ENCODE data around the gene HSP90B1. TPM values are rescaled to one million over a fixed set of nuclear protein-coding genes. Genes with fewer than 3 reads are reported as not detected.

HSP90B1 gene
- total and polyA plus RNA-seq, 10 of the 15 experiments (the other 5 are each of a cell fraction or from before 2014, with no cell fraction given): 254 to 968 (median 560) TPM

DNA sequence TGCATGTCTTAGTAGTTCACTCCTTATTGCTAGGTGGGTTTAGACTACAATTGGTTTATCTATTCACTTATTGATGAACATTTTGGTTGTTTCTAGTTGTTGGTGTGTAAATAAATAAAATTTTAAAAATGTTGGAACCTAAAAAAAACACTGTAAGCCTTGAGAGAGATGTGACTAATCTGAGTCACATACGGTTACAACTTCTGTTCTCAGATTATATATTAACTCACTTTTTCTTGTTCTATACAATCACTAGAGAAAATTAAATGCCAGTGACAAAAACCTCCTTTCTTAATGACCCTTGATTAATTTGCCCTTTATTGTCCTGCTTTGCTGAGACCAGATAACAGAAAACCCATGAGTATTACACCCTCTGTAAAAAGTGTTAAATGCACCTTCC, 28.4 kb downstream of the HSP90B1 start (continued):
- TF ChIP-seq, protein P1, sequence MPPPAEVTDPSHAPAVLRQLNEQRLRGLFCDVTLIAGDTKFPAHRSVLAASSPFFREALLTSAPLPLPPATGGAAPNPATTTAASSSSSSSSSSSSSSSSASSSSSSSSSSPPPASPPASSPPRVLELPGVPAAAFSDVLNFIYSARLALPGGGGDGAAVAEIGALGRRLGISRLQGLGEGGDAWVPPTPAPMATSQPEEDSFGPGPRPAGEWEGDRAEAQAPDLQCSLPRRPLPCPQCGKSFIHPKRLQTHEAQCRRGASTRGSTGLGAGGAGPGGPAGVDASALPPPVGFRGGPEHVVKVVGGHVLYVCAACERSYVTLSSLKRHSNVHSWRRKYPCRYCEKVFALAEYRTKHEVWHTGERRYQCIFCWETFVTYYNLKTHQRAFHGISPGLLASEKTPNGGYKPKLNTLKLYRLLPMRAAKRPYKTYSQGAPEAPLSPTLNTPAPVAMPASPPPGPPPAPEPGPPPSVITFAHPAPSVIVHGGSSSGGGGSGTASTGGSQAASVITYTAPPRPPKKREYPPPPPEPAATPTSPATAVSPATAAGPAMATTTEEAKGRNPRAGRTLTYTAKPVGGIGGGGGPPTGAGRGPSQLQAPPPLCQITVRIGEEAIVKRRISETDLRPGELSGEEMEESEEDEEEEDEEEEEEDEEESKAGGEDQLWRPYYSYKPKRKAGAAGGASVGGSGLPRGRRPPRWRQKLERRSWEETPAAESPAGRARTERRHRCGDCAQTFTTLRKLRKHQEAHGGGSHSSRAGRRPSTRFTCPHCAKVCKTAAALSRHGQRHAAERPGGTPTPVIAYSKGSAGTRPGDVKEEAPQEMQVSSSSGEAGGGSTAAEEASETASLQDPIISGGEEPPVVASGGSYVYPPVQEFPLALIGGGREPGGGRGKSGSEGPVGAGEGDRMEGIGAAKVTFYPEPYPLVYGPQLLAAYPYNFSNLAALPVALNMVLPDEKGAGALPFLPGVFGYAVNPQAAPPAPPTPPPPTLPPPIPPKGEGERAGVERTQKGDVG (CRISPR knock-in tag; IDR thresholded peaks at IDR 0.05): no peak
- TF ChIP-seq RAD21 (IDR thresholded peaks at IDR 0.05; ENCODE audit: insufficient read depth, low read depth, low read length): no peak
- no peak for TF ChIP-seq WRNIP1 (IDR thresholded peaks at IDR 0.05; ENCODE audit: borderline replicate concordance, low read depth, low read length)
- TF ChIP-seq, protein P2, sequence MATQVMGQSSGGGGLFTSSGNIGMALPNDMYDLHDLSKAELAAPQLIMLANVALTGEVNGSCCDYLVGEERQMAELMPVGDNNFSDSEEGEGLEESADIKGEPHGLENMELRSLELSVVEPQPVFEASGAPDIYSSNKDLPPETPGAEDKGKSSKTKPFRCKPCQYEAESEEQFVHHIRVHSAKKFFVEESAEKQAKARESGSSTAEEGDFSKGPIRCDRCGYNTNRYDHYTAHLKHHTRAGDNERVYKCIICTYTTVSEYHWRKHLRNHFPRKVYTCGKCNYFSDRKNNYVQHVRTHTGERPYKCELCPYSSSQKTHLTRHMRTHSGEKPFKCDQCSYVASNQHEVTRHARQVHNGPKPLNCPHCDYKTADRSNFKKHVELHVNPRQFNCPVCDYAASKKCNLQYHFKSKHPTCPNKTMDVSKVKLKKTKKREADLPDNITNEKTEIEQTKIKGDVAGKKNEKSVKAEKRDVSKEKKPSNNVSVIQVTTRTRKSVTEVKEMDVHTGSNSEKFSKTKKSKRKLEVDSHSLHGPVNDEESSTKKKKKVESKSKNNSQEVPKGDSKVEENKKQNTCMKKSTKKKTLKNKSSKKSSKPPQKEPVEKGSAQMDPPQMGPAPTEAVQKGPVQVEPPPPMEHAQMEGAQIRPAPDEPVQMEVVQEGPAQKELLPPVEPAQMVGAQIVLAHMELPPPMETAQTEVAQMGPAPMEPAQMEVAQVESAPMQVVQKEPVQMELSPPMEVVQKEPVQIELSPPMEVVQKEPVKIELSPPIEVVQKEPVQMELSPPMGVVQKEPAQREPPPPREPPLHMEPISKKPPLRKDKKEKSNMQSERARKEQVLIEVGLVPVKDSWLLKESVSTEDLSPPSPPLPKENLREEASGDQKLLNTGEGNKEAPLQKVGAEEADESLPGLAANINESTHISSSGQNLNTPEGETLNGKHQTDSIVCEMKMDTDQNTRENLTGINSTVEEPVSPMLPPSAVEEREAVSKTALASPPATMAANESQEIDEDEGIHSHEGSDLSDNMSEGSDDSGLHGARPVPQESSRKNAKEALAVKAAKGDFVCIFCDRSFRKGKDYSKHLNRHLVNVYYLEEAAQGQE (IDR thresholded peaks at IDR 0.05; ENCODE audit: low read depth, low read length): no peak
- no peak for TF ChIP-seq SP1 (IDR thresholded peaks at IDR 0.05; ENCODE audit: low read depth, low read length)
